HEK293 (cell line): ENCODE data around the gene TMC6.

Experiments used
- CTCF ChIA-PET: fragments of 350-600 bp; formaldehyde crosslinking; extraction: SDS; loops from one replicate; lab custom pipeline; 2021; ENCODE audit warnings: antibody characterized with exemption; lab: Yijun Ruan, JAX
- POLR2A ChIA-PET: fragments of 300-600 bp; formaldehyde crosslinking; extraction: SDS; loops from one replicate; lab custom pipeline; 2020; ENCODE audit warnings: antibody characterized with exemption, inconsistent platforms; lab: Yijun Ruan, JAX
- H3K27ac ChIP-seq: fragments of 200-500 bp; sonication (Bioruptor generic); 2 replicates; pipeline ENCODE4 v1.5.1; 2014; ENCODE audit warnings: low read depth, low read length, control low read depth, inconsistent platforms; ENCODE audit errors: extremely low read depth
- H3K36me3 ChIP-seq, 2 experiments: fragments of 200-500 bp in 1 of 2; sonication (Bioruptor generic) in 1 of 2; 1 replicate in 1 of 2; 2 replicates in 1 of 2; pipeline ENCODE4 v1.5.1; 2014 to 2017; ENCODE audit warnings: inconsistent platforms in 2 of 2, low read length in 2 of 2; ENCODE audit not compliant: control insufficient read depth in 2 of 2, insufficient read depth in 1 of 2
- H3K4me1 ChIP-seq: fragments of 200-500 bp; sonication (Bioruptor generic); 2 replicates; pipeline ENCODE4 v1.5.1; 2014; ENCODE audit warnings: mild to moderate bottlenecking, low read length, inconsistent platforms; ENCODE audit not compliant: control insufficient read depth, insufficient read depth
- H3K4me3 ChIP-seq: 2 replicates; pipeline ENCODE4 v1.5.1; 2011; ENCODE audit warnings: low read depth, mild to moderate bottlenecking, control low read depth, low read length, moderate library complexity
- H3K9me3 ChIP-seq: fragments of 200-500 bp; sonication (Bioruptor generic); 2 replicates; pipeline ENCODE4 v1.5.1; 2014; ENCODE audit warnings: low read depth, low read length, inconsistent platforms; ENCODE audit not compliant: control insufficient read depth, insufficient read depth
- GLIS1 ChIP-seq: fragments of 450-650 bp; formaldehyde crosslinking; IDR thresholded peaks from 2 replicates; pipeline ENCODE4 v1.5.1; 2016; ENCODE audit warnings: missing biosample characterization, missing genetic modification characterization
- GLIS2 ChIP-seq: fragments of 450-650 bp; formaldehyde crosslinking; IDR thresholded peaks from 2 replicates; pipeline ENCODE4 v1.5.1; 2016; ENCODE audit warnings: missing biosample characterization, missing genetic modification characterization
- HOXC10 ChIP-seq: sonication (generic); formaldehyde crosslinking; IDR thresholded peaks from 2 replicates; pipeline ENCODE4 v1.8.1; 2023; ENCODE audit warnings: mild to moderate bottlenecking, missing genetic modification reagents
- KLF1 ChIP-seq: fragments of 450-650 bp; formaldehyde crosslinking; IDR thresholded peaks from 2 replicates; pipeline ENCODE4 v1.5.1; 2016; ENCODE audit warnings: missing biosample characterization, missing genetic modification characterization
- RBAK ChIP-seq: fragments of 450-650 bp; formaldehyde crosslinking; IDR thresholded peaks from 2 replicates; pipeline ENCODE4 v1.5.1; 2016; ENCODE audit warnings: missing biosample characterization, missing genetic modification characterization
- YY2 ChIP-seq: fragments of 450-650 bp; formaldehyde crosslinking; IDR thresholded peaks from 2 replicates; pipeline ENCODE4 v1.5.1; 2016; ENCODE audit warnings: missing biosample characterization, missing genetic modification characterization
- ZBTB17 ChIP-seq: fragments of 450-650 bp; formaldehyde crosslinking; IDR thresholded peaks from 2 replicates; pipeline ENCODE4 v1.5.1; 2016; ENCODE audit warnings: missing biosample characterization, missing genetic modification characterization
- ZBTB7A ChIP-seq: fragments of 450-650 bp; formaldehyde crosslinking; IDR thresholded peaks from 2 replicates; pipeline ENCODE4 v1.5.1; 2016; ENCODE audit warnings: low read depth, missing biosample characterization, missing genetic modification characterization
- ZEB2 ChIP-seq: fragments of 450-650 bp; formaldehyde crosslinking; IDR thresholded peaks from 2 replicates; pipeline ENCODE4 v1.5.1; 2016; ENCODE audit warnings: missing biosample characterization, missing genetic modification characterization
- ZFP69B ChIP-seq: fragments of 450-650 bp; formaldehyde crosslinking; IDR thresholded peaks from 2 replicates; pipeline ENCODE4 v1.5.1; 2016; ENCODE audit warnings: missing biosample characterization, missing genetic modification characterization
- ZIC2 ChIP-seq: fragments of 450-650 bp; formaldehyde crosslinking; IDR thresholded peaks from 2 replicates; pipeline ENCODE4 v1.5.1; 2016; ENCODE audit warnings: missing biosample characterization, missing genetic modification characterization
- ZNF169 ChIP-seq: fragments of 450-650 bp; formaldehyde crosslinking; IDR thresholded peaks from 2 replicates; pipeline ENCODE4 v1.5.1; 2016; ENCODE audit warnings: missing biosample characterization, missing genetic modification characterization
- ZNF2 ChIP-seq: fragments of 450-650 bp; formaldehyde crosslinking; IDR thresholded peaks from 2 replicates; pipeline ENCODE4 v1.5.1; 2016; ENCODE audit warnings: missing biosample characterization, missing genetic modification characterization
- ZNF335 ChIP-seq: fragments of 450-650 bp; formaldehyde crosslinking; conservative IDR thresholded peaks from 2 replicates; pipeline ENCODE4 v1.5.1; 2016; ENCODE audit warnings: missing biosample characterization, missing genetic modification characterization
- ZNF433 ChIP-seq: fragments of 450-650 bp; formaldehyde crosslinking; IDR thresholded peaks from 2 replicates; pipeline ENCODE4 v1.5.1; 2016; ENCODE audit warnings: missing biosample characterization, missing genetic modification characterization, low read depth
- ZNF561 ChIP-seq: fragments of 450-650 bp; IDR thresholded peaks from 2 replicates; pipeline ENCODE4 v1.5.1; 2018; ENCODE audit warnings: missing biosample characterization, missing genetic modification characterization, borderline replicate concordance
- ZNF623 ChIP-seq: fragments of 450-650 bp; formaldehyde crosslinking; IDR thresholded peaks from 2 replicates; pipeline ENCODE4 v1.5.1; 2016; ENCODE audit warnings: missing biosample characterization, missing genetic modification characterization
- ZNF654 ChIP-seq: fragments of 450-650 bp; formaldehyde crosslinking; IDR thresholded peaks from 2 replicates; pipeline ENCODE4 v1.5.1; 2016; ENCODE audit warnings: low read depth, missing biosample characterization, missing genetic modification characterization
- ZNF660 ChIP-seq: fragments of 450-650 bp; IDR thresholded peaks from 2 replicates; pipeline ENCODE4 v1.5.1; 2018; ENCODE audit warnings: missing biosample characterization, mild to moderate bottlenecking, missing genetic modification characterization
- ZNF670 ChIP-seq: fragments of 450-650 bp; formaldehyde crosslinking; IDR thresholded peaks from 2 replicates; pipeline ENCODE4 v1.5.1; 2016; ENCODE audit warnings: missing biosample characterization, missing genetic modification characterization, low read depth
- ZNF76 ChIP-seq: fragments of 450-650 bp; formaldehyde crosslinking; IDR thresholded peaks from 2 replicates; pipeline ENCODE4; 2016; ENCODE audit warnings: low read depth, missing biosample characterization, missing genetic modification characterization, borderline replicate concordance
- ZNF843 ChIP-seq: fragments of 450-650 bp; formaldehyde crosslinking; IDR thresholded peaks from 2 replicates; pipeline ENCODE4 v1.5.1; 2016; ENCODE audit warnings: missing biosample characterization, missing genetic modification characterization
- ZSCAN30 ChIP-seq: fragments of 450-650 bp; IDR thresholded peaks from 2 replicates; pipeline ENCODE4 v1.5.1; 2018; ENCODE audit warnings: missing biosample characterization, mild to moderate bottlenecking, missing genetic modification characterization, moderate library complexity
- TF ChIP-seq, protein P1 (sequence below): fragments of 450-650 bp; formaldehyde crosslinking; IDR thresholded peaks from 2 replicates; pipeline ENCODE4 v1.5.1; 2016; ENCODE audit warnings: missing biosample characterization, missing genetic modification characterization
- TF ChIP-seq, protein P2 (sequence below): sonication (generic); formaldehyde crosslinking; IDR thresholded peaks from 2 replicates; pipeline ENCODE4 v1.8.1; 2022; ENCODE audit warnings: mild to moderate bottlenecking, moderate library complexity, missing genetic modification reagents
- TF ChIP-seq, protein P3 (sequence below): fragments of 450-650 bp; formaldehyde crosslinking; IDR thresholded peaks from 2 replicates; pipeline ENCODE4 v1.5.1; 2016; ENCODE audit warnings: missing biosample characterization, missing genetic modification characterization
- TF ChIP-seq, protein P4 (sequence below): fragments of 450-650 bp; formaldehyde crosslinking; IDR thresholded peaks from 2 replicates; pipeline ENCODE4 v1.5.1; 2016; ENCODE audit warnings: missing biosample characterization, missing genetic modification characterization, borderline replicate concordance
- TF ChIP-seq, protein P5 (sequence below): fragments of 450-650 bp; formaldehyde crosslinking; IDR thresholded peaks from 2 replicates; pipeline ENCODE4 v1.5.1; 2016; ENCODE audit warnings: missing biosample characterization, missing genetic modification characterization

TMC6 gene

DNA sequence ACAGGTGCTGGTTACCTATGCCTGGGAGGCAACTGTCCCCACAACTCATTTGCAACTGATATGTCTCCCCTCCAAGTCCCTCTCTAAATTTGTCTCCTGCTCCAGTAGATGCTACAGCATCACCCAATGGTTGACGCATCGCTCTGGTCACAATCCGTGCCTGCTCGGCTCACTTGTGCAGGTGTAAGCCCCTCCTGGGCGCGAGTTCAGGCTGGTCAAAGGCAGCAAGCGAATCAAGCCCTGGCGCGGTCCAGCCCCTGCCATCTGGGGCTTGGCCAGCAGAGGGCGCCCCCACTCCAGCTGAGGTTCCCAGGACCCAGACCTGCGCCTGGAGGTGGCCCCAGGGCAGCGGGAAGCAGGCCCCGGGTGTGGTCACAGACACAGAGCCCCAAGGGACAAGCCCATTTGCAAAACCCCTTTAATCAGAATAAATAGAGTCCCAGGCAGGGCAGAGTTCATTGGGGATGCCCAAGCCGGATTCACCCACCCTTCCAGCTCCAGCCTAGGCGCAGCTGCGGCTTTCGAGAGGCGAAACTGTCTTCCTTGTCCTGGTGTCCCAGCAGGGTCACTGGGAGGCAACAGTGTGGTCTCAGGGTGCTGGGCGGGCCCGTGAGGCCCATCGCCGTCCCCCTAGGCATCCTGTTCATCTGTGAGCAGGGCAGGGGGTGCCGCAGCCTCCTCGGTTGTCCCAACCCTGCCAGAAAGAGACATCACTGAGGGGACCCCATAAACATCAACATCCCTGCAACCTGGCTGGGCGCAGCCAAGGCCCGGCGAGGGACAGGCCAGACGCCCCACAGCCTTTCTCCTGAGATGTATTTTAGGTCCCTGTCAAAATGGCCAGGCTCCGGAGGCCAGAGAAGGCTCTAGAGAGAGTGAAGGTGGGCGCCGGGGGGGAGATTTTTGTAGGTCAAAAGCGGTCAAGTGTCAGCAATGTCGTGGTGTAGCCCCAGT, 15.8 kb downstream of the TMC6 start:
- H3K36me3 ChIP-seq, result no peaks in the 10 kb centered on the region
- H3K4me1 ChIP-seq, result no peaks in the 10 kb centered on the region
- ChIA-PET CTCF (interaction anchor here (0.6 to 5.3 kb wide), 21 partner anchors 10 to 743 kb away, joined by 3 to 53 read pairs (median 6); partner anchors contain the start of genes AFMID, TK1 and TMC6), POLR2A (interaction anchor here (1.2 kb wide), 1 partner anchor 74 kb away, joined by 3 read pairs; no protein-coding TSS in a partner anchor)
- H3K27ac ChIP-seq, result no peak overlapping the region
- TF ChIP-seq ZBTB17, result 0 out of 2 replicates have a peak, but pooled peaks have one; percentile 25
- TF ChIP-seq ZIC2 (tag by site-specific recombination), result peak; percentile 38
- peak; percentile 70 for TF ChIP-seq KLF1
- peak; percentile 19; the same call in 1 of the 2 replicates for TF ChIP-seq ZNF660 (tag by site-specific recombination)
- no peak for TF ChIP-seq ZNF843 (tag by site-specific recombination)
- TF ChIP-seq ZNF561 (tag by site-specific recombination), result no peak
- no peak for TF ChIP-seq ZNF433
- peak; percentile 59 for TF ChIP-seq ZSCAN30 (tag by site-specific recombination)
- TF ChIP-seq, protein P1, sequence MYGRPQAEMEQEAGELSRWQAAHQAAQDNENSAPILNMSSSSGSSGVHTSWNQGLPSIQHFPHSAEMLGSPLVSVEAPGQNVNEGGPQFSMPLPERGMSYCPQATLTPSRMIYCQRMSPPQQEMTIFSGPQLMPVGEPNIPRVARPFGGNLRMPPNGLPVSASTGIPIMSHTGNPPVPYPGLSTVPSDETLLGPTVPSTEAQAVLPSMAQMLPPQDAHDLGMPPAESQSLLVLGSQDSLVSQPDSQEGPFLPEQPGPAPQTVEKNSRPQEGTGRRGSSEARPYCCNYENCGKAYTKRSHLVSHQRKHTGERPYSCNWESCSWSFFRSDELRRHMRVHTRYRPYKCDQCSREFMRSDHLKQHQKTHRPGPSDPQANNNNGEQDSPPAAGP (tag by site-specific recombination), result peak; percentile 42; the same call in 1 of the 2 replicates
- TF ChIP-seq GLIS2 (tag by site-specific recombination), result peak; percentile 57
- TF ChIP-seq ZEB2, result peak; percentile 55; the same call in 1 of the 2 replicates
- no peak for TF ChIP-seq RBAK (tag by site-specific recombination)
- TF ChIP-seq, protein P2, sequence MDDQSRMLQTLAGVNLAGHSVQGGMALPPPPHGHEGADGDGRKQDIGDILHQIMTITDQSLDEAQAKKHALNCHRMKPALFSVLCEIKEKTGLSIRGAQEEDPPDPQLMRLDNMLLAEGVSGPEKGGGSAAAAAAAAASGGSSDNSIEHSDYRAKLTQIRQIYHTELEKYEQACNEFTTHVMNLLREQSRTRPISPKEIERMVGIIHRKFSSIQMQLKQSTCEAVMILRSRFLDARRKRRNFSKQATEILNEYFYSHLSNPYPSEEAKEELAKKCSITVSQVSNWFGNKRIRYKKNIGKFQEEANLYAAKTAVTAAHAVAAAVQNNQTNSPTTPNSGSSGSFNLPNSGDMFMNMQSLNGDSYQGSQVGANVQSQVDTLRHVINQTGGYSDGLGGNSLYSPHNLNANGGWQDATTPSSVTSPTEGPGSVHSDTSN (CRISPR knock-in tag), result peak; percentile 69; the same call in 1 of the 2 replicates
- TF ChIP-seq ZFP69B, result peak; percentile 52; the same call in 1 of the 2 replicates
- peak; percentile 86 for TF ChIP-seq ZNF654 (tag by site-specific recombination)
- TF ChIP-seq ZNF169 (tag by site-specific recombination), result no peak
- TF ChIP-seq, protein P3, sequence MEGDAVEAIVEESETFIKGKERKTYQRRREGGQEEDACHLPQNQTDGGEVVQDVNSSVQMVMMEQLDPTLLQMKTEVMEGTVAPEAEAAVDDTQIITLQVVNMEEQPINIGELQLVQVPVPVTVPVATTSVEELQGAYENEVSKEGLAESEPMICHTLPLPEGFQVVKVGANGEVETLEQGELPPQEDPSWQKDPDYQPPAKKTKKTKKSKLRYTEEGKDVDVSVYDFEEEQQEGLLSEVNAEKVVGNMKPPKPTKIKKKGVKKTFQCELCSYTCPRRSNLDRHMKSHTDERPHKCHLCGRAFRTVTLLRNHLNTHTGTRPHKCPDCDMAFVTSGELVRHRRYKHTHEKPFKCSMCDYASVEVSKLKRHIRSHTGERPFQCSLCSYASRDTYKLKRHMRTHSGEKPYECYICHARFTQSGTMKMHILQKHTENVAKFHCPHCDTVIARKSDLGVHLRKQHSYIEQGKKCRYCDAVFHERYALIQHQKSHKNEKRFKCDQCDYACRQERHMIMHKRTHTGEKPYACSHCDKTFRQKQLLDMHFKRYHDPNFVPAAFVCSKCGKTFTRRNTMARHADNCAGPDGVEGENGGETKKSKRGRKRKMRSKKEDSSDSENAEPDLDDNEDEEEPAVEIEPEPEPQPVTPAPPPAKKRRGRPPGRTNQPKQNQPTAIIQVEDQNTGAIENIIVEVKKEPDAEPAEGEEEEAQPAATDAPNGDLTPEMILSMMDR, result peak; percentile 96
- 0 out of 2 replicates have a peak, but pooled peaks have one; percentile 32 for TF ChIP-seq ZBTB7A
- no peak for TF ChIP-seq ZNF76 (tag by site-specific recombination)
- peak; percentile 34 for TF ChIP-seq GLIS1 (tag by site-specific recombination)
- TF ChIP-seq ZNF2, result peak; percentile 72; the same call in 1 of the 2 replicates
- TF ChIP-seq, protein P4, sequence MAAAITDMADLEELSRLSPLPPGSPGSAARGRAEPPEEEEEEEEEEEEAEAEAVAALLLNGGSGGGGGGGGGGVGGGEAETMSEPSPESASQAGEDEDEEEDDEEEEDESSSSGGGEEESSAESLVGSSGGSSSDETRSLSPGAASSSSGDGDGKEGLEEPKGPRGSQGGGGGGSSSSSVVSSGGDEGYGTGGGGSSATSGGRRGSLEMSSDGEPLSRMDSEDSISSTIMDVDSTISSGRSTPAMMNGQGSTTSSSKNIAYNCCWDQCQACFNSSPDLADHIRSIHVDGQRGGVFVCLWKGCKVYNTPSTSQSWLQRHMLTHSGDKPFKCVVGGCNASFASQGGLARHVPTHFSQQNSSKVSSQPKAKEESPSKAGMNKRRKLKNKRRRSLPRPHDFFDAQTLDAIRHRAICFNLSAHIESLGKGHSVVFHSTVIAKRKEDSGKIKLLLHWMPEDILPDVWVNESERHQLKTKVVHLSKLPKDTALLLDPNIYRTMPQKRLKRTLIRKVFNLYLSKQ (tag by site-specific recombination), result no peak
- 0 out of 2 replicates have a peak, but pooled peaks have one; percentile 33 for TF ChIP-seq HOXC10 (CRISPR knock-in tag)
- 0 out of 2 replicates have a peak, but pooled peaks have one; percentile 20 for TF ChIP-seq ZNF335 (tag by site-specific recombination)
- no peak for TF ChIP-seq ZNF670 (tag by site-specific recombination)
- peak; percentile 34; the same call in 1 of the 2 replicates for TF ChIP-seq ZNF623
- TF ChIP-seq, protein P5, sequence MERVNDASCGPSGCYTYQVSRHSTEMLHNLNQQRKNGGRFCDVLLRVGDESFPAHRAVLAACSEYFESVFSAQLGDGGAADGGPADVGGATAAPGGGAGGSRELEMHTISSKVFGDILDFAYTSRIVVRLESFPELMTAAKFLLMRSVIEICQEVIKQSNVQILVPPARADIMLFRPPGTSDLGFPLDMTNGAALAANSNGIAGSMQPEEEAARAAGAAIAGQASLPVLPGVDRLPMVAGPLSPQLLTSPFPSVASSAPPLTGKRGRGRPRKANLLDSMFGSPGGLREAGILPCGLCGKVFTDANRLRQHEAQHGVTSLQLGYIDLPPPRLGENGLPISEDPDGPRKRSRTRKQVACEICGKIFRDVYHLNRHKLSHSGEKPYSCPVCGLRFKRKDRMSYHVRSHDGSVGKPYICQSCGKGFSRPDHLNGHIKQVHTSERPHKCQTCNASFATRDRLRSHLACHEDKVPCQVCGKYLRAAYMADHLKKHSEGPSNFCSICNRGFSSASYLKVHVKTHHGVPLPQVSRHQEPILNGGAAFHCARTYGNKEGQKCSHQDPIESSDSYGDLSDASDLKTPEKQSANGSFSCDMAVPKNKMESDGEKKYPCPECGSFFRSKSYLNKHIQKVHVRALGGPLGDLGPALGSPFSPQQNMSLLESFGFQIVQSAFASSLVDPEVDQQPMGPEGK (tag by site-specific recombination), result peak; percentile 21; the same call in 1 of the 2 replicates
- TF ChIP-seq YY2 (tag by site-specific recombination), result no peak
- H3K4me3 ChIP-seq, result no peak overlapping the region
- no peaks in the 10 kb centered on the region for H3K9me3 ChIP-seq
